Head of caudate nucleus (tissue), 42 donors: ENCODE data around the gene C11orf42.
A peak's percentile ranks its signal among the peaks of the same experiment; 100 is the strongest.

Source experiments
- DNase-seq, 42 donors: peaks; one replicate each; pipeline versions ENCODE4 v3.0.0 to v3.0.0-alpha.2; 2020 to 2021; ENCODE audit warnings: mixed read lengths in 7 of 42
- intact Hi-C: fragments of 100-400 bp; cut with DNase I; formaldehyde crosslinking; loops from one replicate; pipeline ENCODE4 v1.15.0; 2022

C11orf42 gene

DNA sequence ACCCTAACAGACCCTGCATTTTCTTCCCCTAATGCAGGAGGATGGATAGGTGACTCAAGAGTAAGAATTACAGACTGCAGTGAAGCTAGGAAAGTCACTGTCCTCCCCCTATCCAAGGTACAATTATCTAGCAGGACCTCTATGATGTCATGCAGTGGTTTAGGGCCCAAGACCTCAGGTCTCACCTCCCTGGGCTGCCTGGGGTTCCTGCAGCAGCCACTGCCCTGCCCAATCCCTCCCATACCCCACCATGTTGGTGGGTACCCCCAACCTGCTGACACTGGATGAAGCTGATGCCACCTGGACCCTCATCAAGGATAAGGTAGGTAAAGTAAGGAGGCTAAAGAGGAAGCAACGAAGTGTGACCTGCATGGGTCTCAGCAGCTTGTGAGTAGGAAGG, at the start of gene C11orf42:
TSS of gene C11orf42 (plus strand) at position 192 of the 400 bp plus-strand sequence. CDS start at position 251, 59 bp downstream.
- no peak for DNase-seq
- intact Hi-C loops, result no loop called here

GRCh38 chr11:6156628-6157359, 48.6 kb upstream of the C11orf42 start:
- DNase-seq, result no peak
- intact Hi-C loops, result no loop called here

DNA sequence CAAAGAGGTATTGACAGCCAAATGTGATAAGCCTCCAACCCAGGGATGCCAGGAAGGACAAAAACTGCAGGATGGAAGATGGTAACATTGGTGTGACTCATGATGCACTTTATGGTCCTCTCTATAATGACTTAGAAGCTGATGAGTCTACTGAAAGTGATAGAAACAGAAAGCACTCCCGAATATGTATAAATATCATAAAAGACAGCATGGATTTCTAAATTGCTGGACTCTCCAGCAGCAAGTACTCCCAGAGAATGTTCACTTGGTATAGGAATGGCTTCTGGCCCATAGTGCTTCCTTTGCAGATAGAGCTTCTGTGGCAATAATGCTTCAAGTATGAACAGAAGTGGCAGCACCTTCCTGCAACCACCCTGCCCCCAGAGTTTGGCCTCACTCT, 35.1 kb upstream of the C11orf42 start, which contains the start of gene OR52B2:
TSS of gene OR52B2 (minus strand) at position 101 of the 400 bp plus-strand sequence. CDS start at position 101, 0 bp downstream.
- intact Hi-C loops, result no loop called here
- DNase-seq, result no peak

- intact Hi-C loops, result no loop called here
- DNase-seq, result no peak
Observed at GRCh38 chr11:6175440-6175839, 29.9 kb upstream of the C11orf42 start.

DNA sequence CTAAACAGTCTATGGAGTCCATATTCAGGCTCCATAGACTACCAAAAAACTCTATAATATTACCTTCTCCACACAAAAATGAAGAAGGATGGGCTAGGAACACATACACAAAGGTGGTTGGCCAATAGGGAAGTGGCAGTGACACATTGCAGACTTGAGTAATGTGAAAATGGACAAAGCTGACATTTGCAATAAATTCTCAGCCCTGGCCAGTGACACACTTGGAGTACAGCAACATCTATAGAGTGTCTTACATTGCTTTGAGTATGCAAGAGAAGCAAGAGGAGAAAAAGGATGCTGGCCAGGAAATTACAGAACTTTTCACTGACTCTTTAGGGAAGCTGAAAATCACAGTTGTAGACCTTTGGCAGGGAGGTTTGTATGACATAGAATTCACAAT, 13.6 kb upstream of the C11orf42 start:
- intact Hi-C loops, result no loop called here
- no peak for DNase-seq

GRCh38 chr11:6194065-6194581, 11.2 kb upstream of the C11orf42 start:
- no peak for DNase-seq
- intact Hi-C loops, result no loop called here

- DNase-seq, result no peak
- intact Hi-C loops, result no loop called here
Observed at GRCh38 chr11:6196396-6196795, 9.0 kb upstream of the C11orf42 start.

- intact Hi-C loops, result no loop called here
- DNase-seq, result peak in 3 of 42 donors; percentile 16 to 54 (median 29)
Observed at GRCh38 chr11:6197466-6198200, 7.7 kb upstream of the C11orf42 start.

GRCh38 chr11:6199174-6199810, 6.1 kb upstream of the C11orf42 start, which contains the start of gene OR52W1:
OR52W1 (plus strand) TSS chr11:6199224; CDS start chr11:6199224, 0 bp downstream.
- no peak for DNase-seq
- intact Hi-C loops, result no loop called here

- DNase-seq, result peak in 9 of 42 donors; percentile 17 to 60 (median 40)
- intact Hi-C loops, result no loop called here
Observed at GRCh38 chr11:6200975-6201374, 4.4 kb upstream of the C11orf42 start.

GRCh38 chr11:6201481-6201880, 3.9 kb upstream of the C11orf42 start:
- intact Hi-C loops, result no loop called here

GRCh38 chr11:6202041-6202440, 3.3 kb upstream of the C11orf42 start:
- intact Hi-C loops, result no loop called here
- DNase-seq, result no peak

More at GRCh38 chr11:6201481-6201880, 3.9 kb upstream of the C11orf42 start:
- DNase-seq, result no peak

DNA sequence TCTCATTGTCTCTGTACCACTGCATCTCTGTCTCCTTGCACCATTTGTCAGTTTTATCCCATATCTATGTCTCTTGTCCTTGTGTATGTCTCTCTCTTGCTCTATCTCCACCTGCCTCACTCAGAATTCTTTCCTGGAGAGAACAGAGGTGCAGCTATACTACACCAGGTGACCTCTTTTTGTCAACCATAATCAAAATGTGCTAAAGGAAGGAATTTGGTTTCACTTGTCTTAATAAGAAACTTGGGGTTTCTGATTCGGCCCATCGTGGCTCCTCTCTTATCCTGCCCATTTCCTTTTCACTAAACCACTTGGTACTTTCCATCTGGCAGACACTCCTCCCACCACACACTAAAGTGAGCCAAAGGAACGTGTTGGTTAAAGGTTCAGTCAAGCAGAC, 2.0 kb upstream of the C11orf42 start:
- DNase-seq, result no peak
- intact Hi-C loops, result no loop called here

GRCh38 chr11:6204706-6205105, 651 bp upstream of the C11orf42 start:
- no peak for DNase-seq
- intact Hi-C loops, result no loop called here

- intact Hi-C loops, result no loop called here
- DNase-seq, result no peak
Observed at GRCh38 chr11:6206456-6207180, 1.3 kb downstream of the C11orf42 start.

DNA sequence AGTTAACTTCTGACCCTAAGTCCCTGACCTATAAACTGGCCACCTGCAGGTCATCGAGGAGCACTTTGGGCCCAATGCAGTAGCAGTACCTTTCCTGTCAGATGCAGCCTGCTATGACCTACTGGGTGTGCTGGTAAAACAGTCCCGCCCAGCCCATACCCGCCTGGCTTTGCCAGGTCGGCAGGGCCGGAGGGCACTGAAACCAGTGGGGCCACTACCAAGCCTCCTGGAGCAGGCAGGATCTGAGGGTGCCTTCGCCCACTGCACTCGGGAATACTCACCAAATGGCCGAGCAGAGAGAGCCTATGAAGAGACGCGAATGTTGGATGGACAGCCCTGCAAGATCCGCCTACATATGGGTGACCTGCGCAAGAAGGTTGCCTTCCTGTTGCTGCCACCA, 4.4 kb downstream of the C11orf42 start:
- DNase-seq, result peak in 1 of 42 donors; percentile 26
- intact Hi-C loops, result no loop called here

DNA sequence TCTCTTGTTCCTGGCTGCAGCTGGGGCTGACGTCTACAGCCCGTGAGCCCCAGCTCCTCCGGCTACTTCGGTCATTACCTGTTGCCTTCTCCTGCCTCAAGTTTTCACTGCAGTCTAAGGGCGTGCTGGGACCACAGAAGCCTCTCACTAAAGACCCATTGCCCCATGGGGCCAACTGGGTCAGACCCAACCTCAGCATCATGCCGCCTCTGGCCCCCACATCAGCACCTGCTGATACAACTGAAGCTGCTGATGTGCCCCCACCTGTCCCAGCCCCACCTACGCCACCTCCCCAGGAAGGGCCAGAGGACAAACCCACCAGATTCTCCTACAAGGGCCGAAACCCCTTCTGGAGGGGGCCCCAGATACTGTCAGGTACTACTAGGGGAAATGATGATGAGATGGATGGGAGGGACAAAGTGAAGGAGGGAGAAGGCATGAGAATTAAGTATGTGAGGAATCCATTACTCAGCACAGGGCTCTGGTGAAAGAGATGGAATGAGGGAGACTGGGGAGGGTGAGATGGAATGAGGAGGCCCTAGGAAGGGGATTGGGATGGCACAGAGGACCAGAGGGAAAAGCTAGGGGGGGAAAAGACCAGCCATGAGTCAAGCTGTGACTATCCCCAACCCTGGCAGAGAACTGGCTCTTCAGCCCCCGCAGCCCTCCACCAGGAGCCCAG, 5.1 kb downstream of the C11orf42 start:
- peak in 1 of 42 donors; percentile 26 for DNase-seq
- intact Hi-C loops, result no loop called here

- intact Hi-C loops, result no loop called here
- DNase-seq, result peak in 1 of 42 donors; percentile 24
Observed at GRCh38 chr11:6214530-6214929, 9.2 kb downstream of the C11orf42 start.
